Left kidney (tissue), 2 donors: ENCODE measurements around the gene TPK1. TPM values are rescaled to one million over a fixed set of nuclear protein-coding genes. Genes with fewer than 3 reads are reported as not detected.

Experiments
- DNase-seq: peaks from one replicate; pipeline ENCODE4 v3.0.0-alpha.2; 2013
- polyA plus RNA-seq: library from polyadenylated mRNA; unstranded; fragments of 120-200 nt; gene quantifications from one replicate; pipeline ENCODE4 v1.2.1, GENCODE V29; 2013; ENCODE audit not compliant: insufficient read length

The TPK1 gene
- polyA plus RNA-seq, 1 donor, result 9.9 TPM

GRCh38 chr7:144528536-144529045 is 307.3 kb downstream of the TPK1 start:
- no peak for DNase-seq

GRCh38 chr7:144527051-144527471 is 308.8 kb downstream of the TPK1 start:
- peak; percentile 82 for DNase-seq

GRCh38 chr7:144525956-144526355 is 309.9 kb downstream of the TPK1 start:
- no peak for DNase-seq

- no peak for DNase-seq
Measured at GRCh38 chr7:144524271-144524670, 311.6 kb downstream of the TPK1 start.

- DNase-seq, result no peak
Measured at GRCh38 chr7:144523621-144524020, 312.2 kb downstream of the TPK1 start.

GRCh38 chr7:144519925-144520324 is 315.9 kb downstream of the TPK1 start:
- DNase-seq, result no peak

- no peak for DNase-seq
Measured at GRCh38 chr7:144518360-144518759, 317.5 kb downstream of the TPK1 start.

- DNase-seq, result no peak
Measured at GRCh38 chr7:144517749-144518148, 318.1 kb downstream of the TPK1 start.

- DNase-seq, result no peak
Measured at GRCh38 chr7:144516729-144517525, 318.9 kb downstream of the TPK1 start.

- peak; percentile 62 for DNase-seq
Measured at GRCh38 chr7:144513334-144513733, 322.5 kb downstream of the TPK1 start.

GRCh38 chr7:144510621-144511020 is 325.2 kb downstream of the TPK1 start:
- DNase-seq, result no peak

GRCh38 chr7:144508702-144509101 is 327.2 kb downstream of the TPK1 start:
- no peak for DNase-seq

GRCh38 chr7:144503215-144503614 is 332.6 kb downstream of the TPK1 start:
- no peak for DNase-seq

- DNase-seq, result no peak
Measured at GRCh38 chr7:144500225-144500624, 335.6 kb downstream of the TPK1 start.

GRCh38 chr7:144497282-144497681 is 338.6 kb downstream of the TPK1 start:
- DNase-seq, result no peak

GRCh38 chr7:144494355-144494754 is 341.5 kb downstream of the TPK1 start:
- no peak for DNase-seq

- no peak for DNase-seq
Measured at GRCh38 chr7:144489504-144489903, 346.3 kb downstream of the TPK1 start.

GRCh38 chr7:144488977-144489376 is 346.9 kb downstream of the TPK1 start:
- no peak for DNase-seq

GRCh38 chr7:144487901-144488300 is 348.0 kb downstream of the TPK1 start:
- DNase-seq, result no peak

- no peak for DNase-seq
Measured at GRCh38 chr7:144484445-144484844, 351.4 kb downstream of the TPK1 start.

GRCh38 chr7:144483189-144483588 is 352.7 kb downstream of the TPK1 start:
- DNase-seq, result no peak

GRCh38 chr7:144481833-144482232 is 354.0 kb downstream of the TPK1 start:
- DNase-seq, result no peak

- no peak for DNase-seq
Measured at GRCh38 chr7:144477348-144477747, 358.5 kb downstream of the TPK1 start.
